Measurements from ENCODE around the gene TYW1.
"Not testable (repeated sequence)": the region's sequence is repeated elsewhere in the genome, so short reads cannot be mapped to it uniquely, and the experiment has no call there.

DNA sequence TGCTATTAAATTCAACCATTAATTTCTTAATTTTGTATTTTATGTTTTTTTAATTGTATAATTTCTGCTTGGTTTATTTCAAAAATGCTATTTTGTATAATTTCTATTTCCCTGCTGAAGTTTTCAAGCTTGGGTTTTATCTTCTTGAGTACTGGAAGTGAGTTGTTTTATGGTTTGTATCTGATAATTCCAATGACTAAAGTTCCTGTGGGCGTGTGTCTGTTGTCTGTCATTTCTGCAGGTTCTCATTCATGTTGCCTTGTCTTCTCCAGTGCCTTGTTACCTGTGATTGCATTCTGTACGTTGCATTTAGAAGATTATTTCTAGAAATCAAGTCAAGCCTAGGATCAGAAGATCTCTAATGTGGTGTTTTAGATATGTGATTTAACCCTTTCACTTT lies 199.5 kb downstream of the TYW1 start:
- TF ChIP-seq, protein P1, sequence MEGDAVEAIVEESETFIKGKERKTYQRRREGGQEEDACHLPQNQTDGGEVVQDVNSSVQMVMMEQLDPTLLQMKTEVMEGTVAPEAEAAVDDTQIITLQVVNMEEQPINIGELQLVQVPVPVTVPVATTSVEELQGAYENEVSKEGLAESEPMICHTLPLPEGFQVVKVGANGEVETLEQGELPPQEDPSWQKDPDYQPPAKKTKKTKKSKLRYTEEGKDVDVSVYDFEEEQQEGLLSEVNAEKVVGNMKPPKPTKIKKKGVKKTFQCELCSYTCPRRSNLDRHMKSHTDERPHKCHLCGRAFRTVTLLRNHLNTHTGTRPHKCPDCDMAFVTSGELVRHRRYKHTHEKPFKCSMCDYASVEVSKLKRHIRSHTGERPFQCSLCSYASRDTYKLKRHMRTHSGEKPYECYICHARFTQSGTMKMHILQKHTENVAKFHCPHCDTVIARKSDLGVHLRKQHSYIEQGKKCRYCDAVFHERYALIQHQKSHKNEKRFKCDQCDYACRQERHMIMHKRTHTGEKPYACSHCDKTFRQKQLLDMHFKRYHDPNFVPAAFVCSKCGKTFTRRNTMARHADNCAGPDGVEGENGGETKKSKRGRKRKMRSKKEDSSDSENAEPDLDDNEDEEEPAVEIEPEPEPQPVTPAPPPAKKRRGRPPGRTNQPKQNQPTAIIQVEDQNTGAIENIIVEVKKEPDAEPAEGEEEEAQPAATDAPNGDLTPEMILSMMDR (IDR thresholded peaks at IDR 0.05): not testable (repeated sequence)
- TF ChIP-seq POLR2A (IDR thresholded peaks at IDR 0.05): not testable (repeated sequence)
